ENCODE measurements around the gene RASL12. TPM values are rescaled to one million over a fixed set of nuclear protein-coding genes. Genes with fewer than 3 reads are reported as not detected.

The RASL12 gene
- total and polyA plus RNA-seq, 2 of the 8 experiments (the other 6 are each of a cell fraction or from before 2014, with no cell fraction given) = 9.5 to 10.3 TPM

GRCh38 chr15:65028921-65029735, 38.7 kb downstream of the RASL12 start, which contains the start of gene MTFMT (continued):
- peak; percentile 89 to 90 for TF ChIP-seq POLR2A (IDR thresholded peaks at IDR 0.05; ENCODE audit: control extremely low read depth in 1 of 2, low read depth in 2 of 2, low read length in 2 of 2)
- no peak for TF ChIP-seq SP2 (IDR thresholded peaks at IDR 0.05; ENCODE audit: low read length)
- TF ChIP-seq EGR1 (IDR thresholded peaks at IDR 0.05; ENCODE audit: borderline replicate concordance, low read depth, low read length) = peak; percentile 37; the same call in 1 of the 2 replicates
- TF ChIP-seq BACH1 (IDR thresholded peaks at IDR 0.05; ENCODE audit: low read length) = no peak
- TF ChIP-seq TBP (IDR thresholded peaks at IDR 0.05; ENCODE audit: low read depth, low read length) = no peak; the same call in 1 of the 2 replicates
- TF ChIP-seq CREB1 (IDR thresholded peaks at IDR 0.05) = no peak
- TF ChIP-seq TAF7 (optimal IDR thresholded peaks at IDR 0.05; ENCODE audit: borderline replicate concordance, low read depth, low read length) = peak; percentile 52
- no peak for TF ChIP-seq CEBPB (IDR thresholded peaks at IDR 0.05; ENCODE audit: low read depth, low read length)
- peak; percentile 49; the same call in 1 of the 2 replicates for TF ChIP-seq YY1 (IDR thresholded peaks at IDR 0.05; ENCODE audit: low read depth, low read length)
- TF ChIP-seq KDM5A (IDR thresholded peaks at IDR 0.05; ENCODE audit: low read length) = no peak
- no peak for TF ChIP-seq SP1 (IDR thresholded peaks at IDR 0.05; ENCODE audit: low read depth, low read length)
- no peak for TF ChIP-seq GTF2F1 (IDR thresholded peaks at IDR 0.05; ENCODE audit: borderline replicate concordance, low read depth, low read length)
- TF ChIP-seq SIN3A (conservative IDR thresholded peaks at IDR 0.05 in 1 of 2, IDR thresholded peaks at IDR 0.05 in 1 of 2; ENCODE audit: low read depth in 1 of 2, low read length in 2 of 2) = 0 out of 4 replicates have a peak, but pooled peaks have one; percentile 7 to 80
- TF ChIP-seq EZH2 (IDR thresholded peaks at IDR 0.05; ENCODE audit: low read depth, low read length, severe bottlenecking) = no peak
- TF ChIP-seq ATF2 (IDR thresholded peaks at IDR 0.05; ENCODE audit: low read length) = no peak
- no peak for TF ChIP-seq NANOG (IDR thresholded peaks at IDR 0.05; ENCODE audit: insufficient read depth, low read depth, low read length, poor library complexity, severe bottlenecking)
- no peak for TF ChIP-seq POU5F1 (IDR thresholded peaks at IDR 0.05; ENCODE audit: low read depth, low read length)
- peak in 1 of 2 experiments; percentile 50; a peak in 1 of 4 replicates for TF ChIP-seq HDAC2 (IDR thresholded peaks at IDR 0.05; ENCODE audit: borderline replicate concordance in 1 of 2, low read depth in 2 of 2, low read length in 2 of 2)
- TF ChIP-seq TEAD4 (IDR thresholded peaks at IDR 0.05; ENCODE audit: low read depth, low read length) = no peak
- TF ChIP-seq ASH2L (IDR thresholded peaks at IDR 0.05; ENCODE audit: low read length) = peak; percentile 72
- peak; percentile 90 for TF ChIP-seq KDM4A (IDR thresholded peaks at IDR 0.05; ENCODE audit: low read depth, low read length, severe bottlenecking)
- no peak for TF ChIP-seq RNF2 (IDR thresholded peaks at IDR 0.05; ENCODE audit: borderline replicate concordance, low read depth, low read length, missing control alignments, poor library complexity, severe bottlenecking)
